ENCODE data around the gene B3GAT2. TPM values are rescaled to one million over a fixed set of nuclear protein-coding genes. Genes with fewer than 3 reads are reported as not detected.

Gene B3GAT2
- total RNA-seq, 1 donor from 2014 or later = 0.08 TPM

GRCh38 chr6:70860045-70860444 lies 96.8 kb downstream of the B3GAT2 start:
- no peak overlapping the region for H3K27ac Mint-ChIP-seq (ENCODE audit: unreplicated experiment)
- H3K36me3 Mint-ChIP-seq (ENCODE audit: low read depth, unreplicated experiment) = peaks cover 5% of the 10 kb centered on the region
- DNase-seq (ENCODE audit: low spot score) = no peak
- peaks cover 9% of the 10 kb centered on the region for H3K4me1 Mint-ChIP-seq (ENCODE audit: unreplicated experiment)
- no peak overlapping the region for H3K4me3 Mint-ChIP-seq (ENCODE audit: unreplicated experiment)
- TF ChIP-seq CTCF (IDR thresholded peaks at IDR 0.05; ENCODE audit: unreplicated experiment) = no peak
- no peaks in the 10 kb centered on the region for H3K27me3 Mint-ChIP-seq (ENCODE audit: unreplicated experiment)
- H3K9me3 Mint-ChIP-seq (ENCODE audit: unreplicated experiment) = no peaks in the 10 kb centered on the region

GRCh38 chr6:70857387-70858077 lies 99.3 kb downstream of the B3GAT2 start:
- H3K27me3 Mint-ChIP-seq (ENCODE audit: unreplicated experiment) = no peaks in the 10 kb centered on the region

GRCh38 chr6:70852667-70853246 lies 104.1 kb downstream of the B3GAT2 start:
- Mint-ChIP-seq H3K27me3 (ENCODE audit: unreplicated experiment) (no peaks in the 10 kb centered on the region), H3K4me3 (ENCODE audit: unreplicated experiment) (no peak overlapping the region), H3K36me3 (ENCODE audit: low read depth, unreplicated experiment) (no peaks in the 10 kb centered on the region), H3K27ac (ENCODE audit: unreplicated experiment) (no peak overlapping the region), H3K4me1 (ENCODE audit: unreplicated experiment) (no peaks in the 10 kb centered on the region), H3K9me3 (ENCODE audit: unreplicated experiment) (no peaks in the 10 kb centered on the region)
- no peak for TF ChIP-seq CTCF (IDR thresholded peaks at IDR 0.05; ENCODE audit: unreplicated experiment)
- no peak for DNase-seq (ENCODE audit: low spot score)

More at GRCh38 chr6:70857387-70858077, 99.3 kb downstream of the B3GAT2 start:
- TF ChIP-seq CTCF (IDR thresholded peaks at IDR 0.05; ENCODE audit: unreplicated experiment) = no peak
- H3K36me3 Mint-ChIP-seq (ENCODE audit: low read depth, unreplicated experiment) = peaks cover 5% of the 10 kb centered on the region
- no peak overlapping the region for H3K27ac Mint-ChIP-seq (ENCODE audit: unreplicated experiment)
- DNase-seq (ENCODE audit: low spot score) = no peak
- H3K4me1 Mint-ChIP-seq (ENCODE audit: unreplicated experiment) = no peaks in the 10 kb centered on the region
- no peaks in the 10 kb centered on the region for H3K9me3 Mint-ChIP-seq (ENCODE audit: unreplicated experiment)
- H3K4me3 Mint-ChIP-seq (ENCODE audit: unreplicated experiment) = no peak overlapping the region

GRCh38 chr6:70849348-70850069 lies 107.4 kb downstream of the B3GAT2 start:
- H3K9me3 Mint-ChIP-seq (ENCODE audit: unreplicated experiment) = no peaks in the 10 kb centered on the region
- H3K36me3 Mint-ChIP-seq (ENCODE audit: low read depth, unreplicated experiment) = no peaks in the 10 kb centered on the region
- DNase-seq (ENCODE audit: low spot score) = no peak
- no peak for TF ChIP-seq CTCF (IDR thresholded peaks at IDR 0.05; ENCODE audit: unreplicated experiment)
- H3K27ac Mint-ChIP-seq (ENCODE audit: unreplicated experiment) = no peak overlapping the region
- H3K4me3 Mint-ChIP-seq (ENCODE audit: unreplicated experiment) = no peak overlapping the region
- H3K4me1 Mint-ChIP-seq (ENCODE audit: unreplicated experiment) = no peaks in the 10 kb centered on the region
- no peaks in the 10 kb centered on the region for H3K27me3 Mint-ChIP-seq (ENCODE audit: unreplicated experiment)
